GM18526 (cell line): Measurements from ENCODE around the gene GRIK2.

ENCODE experiments used
- POLR2A ChIP-seq: IDR thresholded peaks from 3 replicates; pipeline ENCODE4 v1.6.1; 2011; ENCODE audit not compliant: insufficient read length; ENCODE audit errors: extremely low read depth

The GRIK2 gene

DNA sequence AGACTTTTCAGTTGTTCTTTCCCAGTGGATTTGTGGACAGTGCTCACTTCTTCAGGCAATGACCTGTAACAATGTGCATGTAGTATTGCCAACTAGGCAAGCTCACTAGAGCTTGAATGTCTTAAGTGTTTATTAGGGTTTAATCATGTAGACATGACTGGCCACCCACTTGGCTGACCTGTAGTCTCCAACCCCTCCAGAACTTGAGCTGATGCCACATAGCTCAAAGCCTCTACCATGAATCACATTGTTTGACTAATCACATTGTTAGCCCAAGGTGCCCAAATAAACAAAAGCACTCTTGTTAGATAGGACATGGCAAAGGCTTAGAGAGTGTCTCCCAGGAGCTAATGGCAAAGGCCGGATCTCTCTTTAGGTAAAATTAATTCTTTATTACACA lies 272.7 kb downstream of the GRIK2 start:
- TF ChIP-seq POLR2A: no peak

DNA sequence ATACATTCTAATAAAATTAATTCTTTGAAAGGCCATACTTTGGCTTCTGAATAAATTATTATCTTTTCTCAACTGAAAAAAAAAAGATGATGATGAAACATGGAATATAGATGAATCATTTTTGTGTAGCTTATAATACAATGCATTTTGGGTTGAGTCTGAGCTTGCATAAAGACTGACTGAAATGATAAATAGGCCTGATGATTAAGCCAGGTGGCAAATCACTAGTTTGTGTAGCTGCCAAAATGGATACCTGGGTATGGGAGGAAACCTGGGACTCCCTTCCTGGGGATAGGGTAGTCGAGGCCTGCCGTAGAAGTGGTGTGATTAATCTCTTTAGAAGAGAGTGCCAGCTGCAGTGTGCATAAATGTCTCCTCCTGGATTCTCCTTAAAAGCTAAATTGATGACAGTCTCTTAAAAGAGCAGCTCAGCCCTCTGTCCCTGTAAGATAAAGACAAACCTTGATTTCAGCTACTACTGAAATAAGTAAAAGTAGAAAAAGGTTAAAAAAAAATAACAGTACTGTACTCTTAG lies 275.1 kb downstream of the GRIK2 start:
- TF ChIP-seq POLR2A: no peak

GRCh38 chr6:101676187-101676586 lies 282.7 kb downstream of the GRIK2 start:
- TF ChIP-seq POLR2A: no peak

GRCh38 chr6:101682937-101683336 lies 289.4 kb downstream of the GRIK2 start:
- TF ChIP-seq POLR2A: no peak

DNA sequence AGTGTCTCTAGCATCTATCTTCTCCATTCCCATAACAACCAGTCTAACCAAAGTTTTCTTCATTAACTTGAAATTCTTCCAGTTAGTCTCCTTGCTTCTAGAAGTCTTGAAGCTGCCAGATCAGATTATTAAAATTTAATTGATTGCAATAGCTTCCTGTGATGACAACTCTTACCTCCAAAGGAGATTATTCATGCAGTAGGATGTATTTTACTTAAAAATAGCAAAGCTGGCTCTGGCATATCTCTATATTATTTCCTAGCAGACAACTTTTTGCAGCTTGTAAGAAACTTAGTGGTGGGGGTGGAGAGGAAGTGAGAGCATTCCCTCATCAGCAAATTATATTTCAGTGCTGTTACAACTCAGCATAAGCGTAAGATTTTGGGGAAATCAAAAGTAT lies 290.4 kb downstream of the GRIK2 start:
- TF ChIP-seq POLR2A: no peak

GRCh38 chr6:101686653-101687052 lies 293.1 kb downstream of the GRIK2 start:
- no peak for TF ChIP-seq POLR2A

GRCh38 chr6:101689156-101689555 lies 295.6 kb downstream of the GRIK2 start:
- TF ChIP-seq POLR2A: no peak

DNA sequence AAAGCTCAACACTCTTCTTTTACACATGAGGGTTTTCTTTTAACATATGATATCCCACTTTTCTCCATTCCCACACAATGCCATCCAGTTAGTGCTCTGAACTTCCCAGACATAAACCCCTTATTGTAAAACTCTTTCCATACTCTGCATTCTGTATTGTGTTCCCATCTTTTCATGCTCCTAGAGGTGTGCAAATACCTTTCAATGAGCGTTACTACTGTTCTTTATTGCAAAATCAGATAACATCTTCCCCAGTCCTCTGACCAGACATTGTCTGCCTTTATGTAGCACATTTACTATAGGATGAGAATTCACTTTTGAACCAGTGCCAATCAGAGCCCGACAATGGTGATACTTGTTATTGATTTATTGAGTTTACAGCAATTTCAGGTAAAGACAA lies 296.2 kb downstream of the GRIK2 start:
- TF ChIP-seq POLR2A: no peak

DNA sequence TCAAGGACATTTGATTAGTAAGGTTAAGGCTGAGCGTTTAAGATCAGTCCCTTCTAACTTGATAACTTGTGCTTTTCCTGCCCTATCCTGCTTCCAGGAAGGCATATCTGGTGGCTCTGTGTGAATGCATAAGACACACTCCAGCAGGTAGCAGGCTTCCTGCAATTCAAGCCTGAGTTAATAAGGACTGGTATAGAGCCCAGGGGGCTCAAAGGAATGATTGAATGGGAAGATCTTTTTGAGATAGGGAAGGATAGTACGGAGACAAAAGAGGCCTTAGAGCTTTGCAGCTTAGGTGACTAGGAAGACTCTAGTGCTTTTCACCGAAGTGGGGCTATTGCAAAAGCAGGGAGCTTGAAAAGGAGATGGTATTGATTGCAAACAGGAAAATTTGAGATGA lies 307.1 kb downstream of the GRIK2 start:
- no peak for TF ChIP-seq POLR2A

- TF ChIP-seq POLR2A: no peak
Observed at GRCh38 chr6:101703311-101703710, 309.8 kb downstream of the GRIK2 start.

DNA sequence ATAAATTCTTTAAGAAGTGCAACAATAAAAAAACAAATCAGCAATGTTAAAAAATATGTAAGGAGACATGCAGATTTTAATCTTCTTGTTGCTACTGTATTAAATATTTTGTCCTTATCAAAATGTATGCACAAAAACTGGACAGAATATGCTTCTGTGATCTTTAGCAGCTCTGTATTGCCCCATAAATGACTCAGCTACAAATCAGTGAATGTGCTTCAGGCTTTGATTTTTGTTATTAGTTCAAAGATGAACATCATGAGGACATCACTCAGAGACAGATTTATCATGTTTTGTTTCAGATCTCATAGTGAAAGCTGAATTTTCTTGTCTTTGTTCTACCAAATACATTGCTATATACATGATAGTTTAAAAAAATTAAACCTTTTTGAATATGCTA lies 312.4 kb downstream of the GRIK2 start:
- no peak for TF ChIP-seq POLR2A

GRCh38 chr6:101706576-101706975 lies 313.1 kb downstream of the GRIK2 start:
- TF ChIP-seq POLR2A: no peak

DNA sequence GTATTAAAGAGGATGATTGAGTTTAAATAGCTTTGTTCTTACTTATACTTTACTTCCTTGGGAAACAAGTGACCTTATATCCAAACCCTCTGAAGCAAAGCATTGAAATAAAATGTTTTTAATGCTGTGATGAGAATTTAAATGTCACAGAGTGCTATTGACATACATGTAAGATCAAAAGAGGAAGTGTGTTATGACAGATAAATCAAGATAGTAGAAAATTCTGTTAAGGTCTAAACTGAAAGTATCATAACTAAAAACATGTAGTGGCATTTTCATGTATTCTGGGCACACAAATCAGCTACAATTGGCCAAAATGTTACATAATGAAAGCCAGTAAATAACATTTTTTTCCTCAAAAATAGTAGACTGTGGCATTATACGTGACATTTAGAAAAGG lies 318.0 kb downstream of the GRIK2 start:
- no peak for TF ChIP-seq POLR2A

GRCh38 chr6:101716387-101716786 lies 322.9 kb downstream of the GRIK2 start:
- TF ChIP-seq POLR2A: no peak

DNA sequence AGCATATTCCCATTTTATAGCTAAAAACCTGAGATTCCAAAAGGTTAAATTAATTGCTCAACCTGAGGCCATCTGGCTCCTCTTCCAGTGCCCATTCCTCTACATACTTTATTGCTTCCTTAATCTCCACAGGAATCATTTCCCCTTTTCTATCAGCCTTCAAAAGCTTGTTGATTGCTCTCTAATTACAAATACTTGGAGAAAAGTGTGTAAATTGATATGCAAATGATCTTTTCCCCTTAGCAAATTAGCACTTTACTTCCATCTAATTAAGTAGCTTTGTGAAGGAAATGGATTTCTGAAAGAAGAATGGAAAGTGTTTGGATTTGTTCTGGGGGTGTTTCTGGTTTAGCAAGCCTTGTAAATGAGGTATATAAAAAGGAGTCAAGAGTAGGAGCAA lies 323.3 kb downstream of the GRIK2 start:
- no peak for TF ChIP-seq POLR2A

DNA sequence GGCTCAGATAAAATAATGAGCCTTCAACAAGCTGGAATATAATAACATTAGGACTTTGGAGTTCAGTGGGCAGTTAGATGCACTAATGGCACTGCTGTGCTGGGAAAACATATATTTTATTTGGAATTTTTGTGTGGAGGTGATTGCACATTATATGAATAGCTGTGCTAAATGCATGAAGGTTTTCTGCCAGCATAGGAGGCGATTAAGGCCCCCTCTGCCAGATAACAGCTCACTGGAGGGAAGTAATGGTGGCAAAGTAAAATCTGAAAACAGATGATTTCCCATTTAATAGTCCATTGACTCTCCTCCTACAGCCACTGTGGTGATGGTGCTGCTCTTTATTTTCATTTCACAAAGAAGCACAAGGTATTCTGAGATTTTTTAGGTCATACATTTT lies 326.0 kb downstream of the GRIK2 start:
- TF ChIP-seq POLR2A: no peak

DNA sequence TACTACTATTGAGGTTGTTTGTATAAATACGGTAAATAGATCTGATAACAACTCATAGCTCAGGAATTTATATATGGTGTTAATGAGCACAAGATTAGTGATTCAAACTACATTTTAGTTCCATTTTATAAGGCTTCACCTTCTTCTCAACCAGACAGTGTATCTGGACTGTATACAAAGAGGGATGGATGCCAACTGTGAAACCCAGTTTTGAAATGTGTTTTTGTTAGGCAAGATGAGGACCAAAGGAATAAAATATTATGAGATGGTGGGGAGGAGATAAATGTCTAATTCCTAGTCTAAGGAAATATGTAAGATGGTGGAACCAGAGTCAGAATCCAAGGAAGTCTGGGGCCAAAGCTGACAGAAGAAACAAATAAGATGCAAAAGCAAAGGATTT lies 329.0 kb downstream of the GRIK2 start:
- TF ChIP-seq POLR2A: no peak

- TF ChIP-seq POLR2A: no peak
Observed at GRCh38 chr6:101722991-101723579, 329.6 kb downstream of the GRIK2 start.

DNA sequence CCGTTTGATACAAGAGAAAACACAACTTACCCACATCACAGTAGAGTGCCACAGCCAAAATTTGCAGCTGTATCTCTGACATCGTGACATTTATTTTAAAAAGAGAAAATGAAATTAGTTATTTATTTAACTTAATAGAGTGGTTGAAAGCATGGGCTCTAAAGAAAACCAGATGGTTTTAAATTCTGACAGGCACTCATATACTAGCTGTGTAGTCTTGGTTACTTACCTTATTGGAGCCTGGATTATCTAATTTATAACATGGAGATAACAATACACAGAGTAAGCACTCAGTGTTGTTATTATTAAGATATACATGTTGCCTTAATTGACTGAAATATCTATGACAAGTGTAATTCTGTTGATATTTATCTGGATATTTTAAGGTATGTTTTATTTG lies 334.9 kb downstream of the GRIK2 start:
- TF ChIP-seq POLR2A: no peak
